GM23338 (cell line): ENCODE results near the gene RAB17. TPM values are rescaled to one million over a fixed set of nuclear protein-coding genes. Genes with fewer than 3 reads are reported as not detected.
A peak's percentile ranks its signal among the peaks of the same experiment; 100 is the strongest.

Source experiments
- ATAC-seq: fragments of 200-7000 bp; cut with Tn5 transposase; 3 replicates; pipeline ENCODE4 v1.9.1; 2020
- DNase-seq: peaks from one replicate; pipeline ENCODE4 v3.0.0-alpha.2; 2015; ENCODE audit warnings: low spot score
- H2AFZ ChIP-seq: fragments of 200-600 bp; sonication (generic); 2 replicates; pipeline ENCODE4 v1.8.0; 2016; ENCODE audit warnings: antibody characterized with exemption, mild to moderate bottlenecking, moderate library complexity
- H3F3A ChIP-seq: fragments of 200-600 bp; sonication (generic); replicated peaks from 2 replicates; pipeline ENCODE4 v1.8.0; 2017; ENCODE audit warnings: antibody characterized with exemption, mixed run types, low read depth
- H3K27ac ChIP-seq: fragments of 200-600 bp; sonication (generic); 2 replicates; pipeline ENCODE4 v1.6.1; 2016; ENCODE audit warnings: low read depth
- H3K27me3 ChIP-seq: fragments of 200-600 bp; sonication (generic); 2 replicates; pipeline ENCODE4 v1.8.0; 2016; ENCODE audit warnings: mild to moderate bottlenecking, mixed run types, moderate library complexity; ENCODE audit not compliant: insufficient read depth
- H3K36me3 ChIP-seq: fragments of 200-600 bp; sonication (generic); 2 replicates; pipeline ENCODE4 v1.8.0; 2016; ENCODE audit warnings: mild to moderate bottlenecking; ENCODE audit not compliant: insufficient read depth
- H3K4me1 ChIP-seq: fragments of 200-600 bp; sonication (generic); 2 replicates; pipeline ENCODE4 v1.8.0; 2016; ENCODE audit warnings: mild to moderate bottlenecking, moderate library complexity; ENCODE audit not compliant: insufficient read depth
- H3K4me2 ChIP-seq: fragments of 200-600 bp; sonication (generic); 2 replicates; pipeline ENCODE4 v1.7.1; 2017; ENCODE audit warnings: mixed run types
- H3K4me3 ChIP-seq: fragments of 200-600 bp; sonication (generic); 2 replicates; pipeline ENCODE4 v1.6.1; 2016; ENCODE audit warnings: mixed run types
- H3K79me2 ChIP-seq: fragments of 200-600 bp; sonication (generic); replicated peaks from 2 replicates; pipeline ENCODE4 v1.8.0; 2017; ENCODE audit warnings: mild to moderate bottlenecking; ENCODE audit not compliant: insufficient read depth
- H3K9me2 ChIP-seq: fragments of 200-600 bp; sonication (generic); 2 replicates; pipeline ENCODE4 v1.8.0; 2017; ENCODE audit not compliant: insufficient read depth
- H4K20me1 ChIP-seq: fragments of 200-600 bp; sonication (generic); replicated peaks from 2 replicates; pipeline ENCODE4 v1.8.0; 2017; ENCODE audit warnings: mild to moderate bottlenecking; ENCODE audit not compliant: insufficient read depth
- H3K27ac Mint-ChIP-seq: 2 replicates; pipeline ENCODE4 v1.8.0; 2020; ENCODE audit warnings: inconsistent platforms, mild to moderate bottlenecking, moderate library complexity, mixed read lengths
- H3K27me3 Mint-ChIP-seq: 3 replicates; pipeline ENCODE4 v1.8.0; 2022; ENCODE audit warnings: low read depth, mild to moderate bottlenecking, moderate library complexity, mixed read lengths, inconsistent platforms; ENCODE audit not compliant: insufficient read depth, poor library complexity
- H3K36me3 Mint-ChIP-seq: 3 replicates; pipeline ENCODE4 v1.8.0; 2021; ENCODE audit warnings: low read depth, mild to moderate bottlenecking, inconsistent platforms, moderate library complexity, mixed read lengths
- H3K4me1 Mint-ChIP-seq: 3 replicates; pipeline ENCODE4 v1.8.0; 2020; ENCODE audit warnings: mild to moderate bottlenecking, inconsistent platforms, mixed read lengths
- H3K4me3 Mint-ChIP-seq: 3 replicates; pipeline ENCODE4 v1.8.0; 2021; ENCODE audit warnings: moderate library complexity, mild to moderate bottlenecking, inconsistent platforms, mixed read lengths
- H3K9me3 Mint-ChIP-seq: 3 replicates; pipeline ENCODE4 v1.8.0; 2020; ENCODE audit warnings: moderate library complexity, mild to moderate bottlenecking, inconsistent platforms, mixed read lengths
- CREB1 ChIP-seq: fragments of 250-450 bp; sonication (Bioruptor Pico); IDR thresholded peaks from 2 replicates; pipeline ENCODE4 v1.5.0; 2020; ENCODE audit warnings: low read depth, mild to moderate bottlenecking, moderate library complexity
- ETS1 ChIP-seq: IDR thresholded peaks from 2 replicates; pipeline ENCODE4 v1.6.1; 2016; ENCODE audit warnings: antibody characterized with exemption
- EZH2 ChIP-seq: fragments of 200-600 bp; sonication (generic); IDR thresholded peaks from one replicate; pipeline ENCODE4 v1.8.0; 2017; ENCODE audit warnings: antibody characterized with exemption, mild to moderate bottlenecking, low read depth; ENCODE audit not compliant: unreplicated experiment
- EZH2phosphoT487 ChIP-seq: fragments of 200-600 bp; sonication (generic); IDR thresholded peaks from one replicate; pipeline ENCODE4 v1.8.1; 2018; ENCODE audit warnings: antibody characterized with exemption; ENCODE audit not compliant: unreplicated experiment
- JUNB ChIP-seq: IDR thresholded peaks from one replicate; pipeline ENCODE4 v1.6.1; 2016; ENCODE audit warnings: antibody characterized with exemption; ENCODE audit not compliant: unreplicated experiment
- NANOG ChIP-seq: IDR thresholded peaks from 2 replicates; pipeline ENCODE4 v1.6.1; 2016; ENCODE audit warnings: antibody characterized with exemption, borderline replicate concordance
- POLR2AphosphoS5 ChIP-seq: IDR thresholded peaks from 2 replicates; pipeline ENCODE4 v1.6.1; 2016; ENCODE audit warnings: antibody characterized with exemption, low read depth
- ZNF114 ChIP-seq: fragments of 250-450 bp; sonication (Bioruptor Pico); IDR thresholded peaks from 2 replicates; pipeline ENCODE4 v1.5.0; 2020; ENCODE audit warnings: mild to moderate bottlenecking, moderate library complexity
- ZNF462 ChIP-seq: fragments of 250-450 bp; sonication (Bioruptor Pico); IDR thresholded peaks from 2 replicates; pipeline ENCODE4 v1.5.0; 2020; ENCODE audit warnings: mild to moderate bottlenecking, moderate library complexity
- polyA plus RNA-seq: library from polyadenylated mRNA; unstranded; fragments of >200 nt; fragmentation: Nextera tagmentation; extraction: Ambion mirVana; gene quantifications from 2 replicates; pipeline ENCODE4 v1.2.1, GENCODE V29; 2016
- total RNA-seq: library from RNA; depleted of rRNA; stranded (reverse); fragments of >200 nt; shearing (Covaris generic); gene quantifications from 2 replicates; pipeline ENCODE4 v1.2.3, GENCODE V29; 2014
- TF ChIP-seq, protein P1 (sequence below): IDR thresholded peaks from one replicate; pipeline ENCODE4 v1.6.1; 2018; ENCODE audit warnings: antibody characterized with exemption; ENCODE audit not compliant: unreplicated experiment

Gene RAB17
- total and polyA plus RNA-seq, 2 experiments from 2014 or later, result 22.4 to 26.9 TPM

- no peaks in the 10 kb centered on the region for H3K9me3 Mint-ChIP-seq
- Histone ChIP-seq H3K27me3 (no peaks in the 10 kb centered on the region), H3K79me2 (no peaks in the 10 kb centered on the region), H3K4me1 (no peaks in the 10 kb centered on the region), H3K4me3 (no peak overlapping the region), H4K20me1 (no peaks in the 10 kb centered on the region), H3F3A (no peaks in the 10 kb centered on the region), H3K36me3 (no peaks in the 10 kb centered on the region; the same call in 1 of the 2 replicates), H3K9me2 (no peaks in the 10 kb centered on the region), H2AFZ (no peak overlapping the region), H3K4me2 (no peak overlapping the region), H3K27ac (no peak overlapping the region)
- peaks cover 3% of the 10 kb centered on the region; the same call in 1 of the 3 replicates for H3K36me3 Mint-ChIP-seq
- H3K27me3 Mint-ChIP-seq, result peaks cover 5% of the 10 kb centered on the region
- TF ChIP-seq ZNF114 (CRISPR knock-in tag), result no peak
- TF ChIP-seq EZH2, result no peak
- no peak for TF ChIP-seq POLR2AphosphoS5
- TF ChIP-seq ETS1, result no peak
- no peak for TF ChIP-seq CREB1
- TF ChIP-seq JUNB, result no peak
- TF ChIP-seq, protein P1, sequence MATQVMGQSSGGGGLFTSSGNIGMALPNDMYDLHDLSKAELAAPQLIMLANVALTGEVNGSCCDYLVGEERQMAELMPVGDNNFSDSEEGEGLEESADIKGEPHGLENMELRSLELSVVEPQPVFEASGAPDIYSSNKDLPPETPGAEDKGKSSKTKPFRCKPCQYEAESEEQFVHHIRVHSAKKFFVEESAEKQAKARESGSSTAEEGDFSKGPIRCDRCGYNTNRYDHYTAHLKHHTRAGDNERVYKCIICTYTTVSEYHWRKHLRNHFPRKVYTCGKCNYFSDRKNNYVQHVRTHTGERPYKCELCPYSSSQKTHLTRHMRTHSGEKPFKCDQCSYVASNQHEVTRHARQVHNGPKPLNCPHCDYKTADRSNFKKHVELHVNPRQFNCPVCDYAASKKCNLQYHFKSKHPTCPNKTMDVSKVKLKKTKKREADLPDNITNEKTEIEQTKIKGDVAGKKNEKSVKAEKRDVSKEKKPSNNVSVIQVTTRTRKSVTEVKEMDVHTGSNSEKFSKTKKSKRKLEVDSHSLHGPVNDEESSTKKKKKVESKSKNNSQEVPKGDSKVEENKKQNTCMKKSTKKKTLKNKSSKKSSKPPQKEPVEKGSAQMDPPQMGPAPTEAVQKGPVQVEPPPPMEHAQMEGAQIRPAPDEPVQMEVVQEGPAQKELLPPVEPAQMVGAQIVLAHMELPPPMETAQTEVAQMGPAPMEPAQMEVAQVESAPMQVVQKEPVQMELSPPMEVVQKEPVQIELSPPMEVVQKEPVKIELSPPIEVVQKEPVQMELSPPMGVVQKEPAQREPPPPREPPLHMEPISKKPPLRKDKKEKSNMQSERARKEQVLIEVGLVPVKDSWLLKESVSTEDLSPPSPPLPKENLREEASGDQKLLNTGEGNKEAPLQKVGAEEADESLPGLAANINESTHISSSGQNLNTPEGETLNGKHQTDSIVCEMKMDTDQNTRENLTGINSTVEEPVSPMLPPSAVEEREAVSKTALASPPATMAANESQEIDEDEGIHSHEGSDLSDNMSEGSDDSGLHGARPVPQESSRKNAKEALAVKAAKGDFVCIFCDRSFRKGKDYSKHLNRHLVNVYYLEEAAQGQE, result no peak
- TF ChIP-seq ZNF462 (CRISPR knock-in tag), result no peak
- no peak for TF ChIP-seq NANOG
- no peak for TF ChIP-seq EZH2phosphoT487
- ATAC-seq (peak; percentile 22; the same call in 1 of the 3 replicates), DNase-seq (no peak)
- H3K4me1 Mint-ChIP-seq, result peaks cover 10% of the 10 kb centered on the region
- H3K4me3 Mint-ChIP-seq, result no peak overlapping the region
- no peak overlapping the region for H3K27ac Mint-ChIP-seq
Measured at GRCh38 chr2:237529452-237530402, 60.8 kb downstream of the RAB17 start.
